Stomach (tissue), 9 donors: ENCODE measurements around the gene HOXC11. TPM values are rescaled to one million over a fixed set of nuclear protein-coding genes. Genes with fewer than 3 reads are reported as not detected.

ENCODE experiments used
- DNase-seq, 2 donors: peaks; one replicate each; pipeline versions ENCODE4 v3.0.0 to v3.0.0-alpha.2; 2013 to 2019
- H3K27ac ChIP-seq, 5 donors: fragments of 200-600 bp in 4 of 5; sonication (generic) in 4 of 5; one replicate each; pipeline ENCODE4 v1.5.1; 2013 to 2019; ENCODE audit warnings: mild to moderate bottlenecking in 1 of 5, moderate library complexity in 1 of 5
- H3K27me3 ChIP-seq, 3 donors: fragments of 200-600 bp; sonication (generic); one replicate each; pipeline ENCODE4 v1.5.1; 2017 to 2019; ENCODE audit warnings: mixed run types in 1 of 3
- H3K36me3 ChIP-seq, 4 donors: fragments of 200-600 bp; sonication (generic); 1 replicate in 3 of 4; 2 replicates in 1 of 4; pipeline ENCODE4 v1.5.1; 2016 to 2019
- H3K4me1 ChIP-seq, 4 donors: fragments of 200-600 bp; sonication (generic); one replicate each; pipeline ENCODE4 v1.5.1; 2016 to 2019
- H3K4me3 ChIP-seq, 4 donors: fragments of 200-600 bp; sonication (generic) in 3 of 4; one replicate each; pipeline ENCODE4 v1.5.1; 2016 to 2019; ENCODE audit warnings: mild to moderate bottlenecking in 1 of 4
- H3K9me3 ChIP-seq, 4 donors: fragments of 200-600 bp; sonication (generic); one replicate each; pipeline ENCODE4 v1.5.1; 2016 to 2019
- CTCF ChIP-seq, 7 experiments: fragments of 450-650 bp in 4 of 7; fragments of 200-600 bp in 3 of 7; sonication (generic) in 3 of 7; IDR thresholded peaks; one replicate each; pipeline ENCODE4 v1.5.1; 2016 to 2019; ENCODE audit warnings: antibody characterized with exemption in 7 of 7, control low read depth in 2 of 7, mild to moderate bottlenecking in 1 of 7
- EP300 ChIP-seq: sonication (generic); formaldehyde crosslinking; IDR thresholded peaks from one replicate; pipeline ENCODE4 v1.6.1; 2017; ENCODE audit warnings: antibody characterized with exemption
- POLR2A ChIP-seq, 4 donors: fragments of 450-650 bp; IDR thresholded peaks; one replicate each; pipeline ENCODE4 v1.6.1; 2016; ENCODE audit warnings: antibody characterized with exemption in 4 of 4, control low read depth in 2 of 4, mild to moderate bottlenecking in 1 of 4, moderate library complexity in 1 of 4
- POLR2AphosphoS5 ChIP-seq, 3 donors: sonication (generic); formaldehyde crosslinking; IDR thresholded peaks; one replicate each; pipeline ENCODE4 v1.6.1; 2016; ENCODE audit warnings: antibody characterized with exemption in 3 of 3
- WGBS, 5 donors: extraction: QIAGEN DNeasy Blood & Tissue Kit in 3 of 5; methylation state at CpG; one replicate each; pipeline versions ENCODE4 v1.1.5 to v1.1.7; 2013 to 2018; 5-methylcytosine and 5-hydroxymethylcytosine counted together
- intact Hi-C: fragments of 100-400 bp; cut with DNase I; formaldehyde crosslinking; loops from one replicate; pipeline ENCODE4 v1.15.1; 2023; ENCODE audit warnings: low total_unique reads
- polyA plus RNA-seq, 3 donors: library from polyadenylated mRNA; stranded (reverse); fragments of 200-250 nt; gene quantifications; one replicate each; pipeline ENCODE4 v1.2.3, GENCODE V29; 2013
- total RNA-seq, 5 donors: library from RNA; depleted of rRNA; stranded (reverse); fragments of >200 nt; gene quantifications; one replicate each; pipeline versions ENCODE4 v1.1.0 to v1.2.3, GENCODE V29; 2014 to 2016
- donor health status: healthy with polysubstance abuse.
- donor health status: Bipolar disorder and iron deficiency.
- donor health status: healthy.

HOXC11 gene
- total and polyA plus RNA-seq, 8 donors = not detected

GRCh38 chr12:53953831-53954693 is 18.9 kb upstream of the HOXC11 start:
- peaks cover 86 to 100% (median 100%) of the 10 kb centered on the region in 3 donors for H3K27me3 ChIP-seq
- no peaks in the 10 kb centered on the region for H3K36me3 ChIP-seq
- 7 to 10% (median 8%) methylated on average over 15 to 19 of the region's 19 CpGs for WGBS, 5 donors
- H3K9me3 ChIP-seq = peaks cover 0 to 10% (median 0%) of the 10 kb centered on the region in 4 donors
- peaks cover 8 to 51% (median 18%) of the 10 kb centered on the region in 4 donors for H3K4me1 ChIP-seq
- peak overlapping the region in 1 of 4 donors; percentile 2 for H3K4me3 ChIP-seq
- no peak for DNase-seq
- H3K27ac ChIP-seq = no peak overlapping the region
- TF ChIP-seq CTCF (IDR thresholded peaks at IDR 0.05) = no peak
- TF ChIP-seq POLR2AphosphoS5 (IDR thresholded peaks at IDR 0.05) = no peak
- no peak for TF ChIP-seq EP300
- no peak for TF ChIP-seq POLR2A (IDR thresholded peaks at IDR 0.05)
- intact Hi-C loops = no loop called here

- H3K27ac ChIP-seq = no peak within 1 kb of the TSS
- H3K9me3 ChIP-seq = peaks cover 0 to 10% (median 0%) of the 10 kb centered on the region in 4 donors
- WGBS, 5 donors = 3 to 7% (median 6%) methylated on average over 12 to 20 of the region's 20 CpGs
- intact Hi-C loops = no loop called here
- TF ChIP-seq POLR2AphosphoS5 (IDR thresholded peaks at IDR 0.05) = no peak
- no peak for TF ChIP-seq POLR2A (IDR thresholded peaks at IDR 0.05)
- no peak for TF ChIP-seq EP300
- H3K27me3 ChIP-seq = peaks cover 88 to 100% (median 100%) of the 10 kb centered on the region in 3 donors
- no peak for DNase-seq
- H3K4me1 ChIP-seq = peaks cover 8 to 51% (median 18%) of the 10 kb centered on the region in 4 donors
- H3K4me3 ChIP-seq = peak within 1 kb of the TSS in 1 of 4 donors; percentile 2
- H3K36me3 ChIP-seq = no peaks in the 10 kb centered on the region
Observed at GRCh38 chr12:53954694-53955035, 18.3 kb upstream of the HOXC11 start, which contains the start of gene HOXC12. Gene HOXC12, plus strand, starts transcription at chr12:53954903. Its CDS starts 27 bp downstream, at chr12:53954930.

GRCh38 chr12:53955036-53955775 is 17.7 kb upstream of the HOXC11 start:
- peak overlapping the region in 1 of 4 donors; percentile 2 for H3K4me3 ChIP-seq
- H3K27me3 ChIP-seq = peaks cover 86 to 100% (median 100%) of the 10 kb centered on the region in 3 donors
- peaks cover 0 to 10% (median 0%) of the 10 kb centered on the region in 4 donors for H3K9me3 ChIP-seq
- H3K4me1 ChIP-seq = peaks cover 8 to 48% (median 18%) of the 10 kb centered on the region in 4 donors
- no peak overlapping the region for H3K27ac ChIP-seq
- intact Hi-C loops = no loop called here
- no peak for DNase-seq
- no peak for TF ChIP-seq EP300
- TF ChIP-seq CTCF (IDR thresholded peaks at IDR 0.05) = no peak
- TF ChIP-seq POLR2AphosphoS5 (IDR thresholded peaks at IDR 0.05) = no peak
- TF ChIP-seq POLR2A (IDR thresholded peaks at IDR 0.05) = no peak
- 5 to 11% (median 8%) methylated on average over 21 to 86 of the region's 86 CpGs for WGBS, 5 donors
- no peaks in the 10 kb centered on the region for H3K36me3 ChIP-seq

- TF ChIP-seq EP300 = no peak
- TF ChIP-seq POLR2A (IDR thresholded peaks at IDR 0.05) = no peak
- no peak for TF ChIP-seq POLR2AphosphoS5 (IDR thresholded peaks at IDR 0.05)
- TF ChIP-seq CTCF (IDR thresholded peaks at IDR 0.05) = no peak
- WGBS, 5 donors = 7 to 12% (median 8%) methylated on average over 10 of the region's 10 CpGs
- intact Hi-C loops = no loop called here
Observed at GRCh38 chr12:53955776-53956250, 17.1 kb upstream of the HOXC11 start.

More at GRCh38 chr12:53955776-53956250, 17.1 kb upstream of the HOXC11 start:
- Histone ChIP-seq H3K27me3 (peaks cover 90 to 100% (median 100%) of the 10 kb centered on the region in 3 donors), H3K9me3 (peaks cover 0 to 10% (median 0%) of the 10 kb centered on the region in 4 donors), H3K36me3 (no peaks in the 10 kb centered on the region), H3K4me3 (no peak overlapping the region), H3K27ac (no peak overlapping the region), H3K4me1 (peaks cover 8 to 51% (median 22%) of the 10 kb centered on the region in 4 donors)
- no peak for DNase-seq
